ENCODE data around the gene CCDC158.
A peak's percentile ranks its signal among the peaks of the same experiment; 100 is the strongest.

CCDC158 gene

DNA sequence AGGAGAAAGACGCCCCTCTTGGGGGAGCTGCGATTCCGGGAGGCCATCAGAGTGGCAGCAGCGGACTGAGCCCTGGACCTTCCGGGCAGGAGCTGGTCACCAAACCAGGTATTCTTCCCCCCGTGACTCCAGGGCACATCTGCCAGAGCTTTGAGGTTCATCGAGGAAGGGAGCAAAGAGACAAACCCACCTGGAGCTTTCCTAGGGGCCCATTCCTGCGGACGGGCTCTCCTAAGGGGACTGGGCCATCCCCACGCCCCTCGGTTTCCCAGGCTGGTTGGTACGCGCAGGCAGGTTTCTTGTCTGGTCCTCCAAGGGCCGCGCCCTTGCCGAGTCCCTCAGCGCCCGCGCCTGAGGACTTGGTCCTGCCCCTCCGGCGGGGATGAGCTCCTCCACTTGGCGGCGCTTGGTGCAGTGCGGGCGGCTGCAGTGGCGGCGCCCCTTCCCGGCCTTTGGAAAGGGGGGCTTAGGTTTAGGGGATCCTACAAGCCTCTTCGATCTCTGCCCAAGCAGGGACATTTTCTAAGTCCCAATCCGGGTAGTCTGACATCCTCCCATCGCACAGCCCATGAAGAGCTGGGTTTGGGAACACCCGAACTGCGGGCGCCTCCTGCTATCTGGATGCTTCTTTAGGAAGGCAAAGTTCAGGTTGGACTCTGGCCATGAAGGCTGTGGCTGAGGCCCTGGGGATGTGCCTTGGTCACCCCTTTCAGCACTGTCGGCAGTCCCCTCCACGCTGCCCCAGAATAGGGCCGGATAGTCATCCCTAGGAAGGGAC is 113.9 kb downstream of the CCDC158 start:
- Histone ChIP-seq H3K36me3 (ENCODE audit: control insufficient read depth in 5 of 5, insufficient read depth in 5 of 5, low read length in 5 of 5) (peaks cover 4 to 16% (median 10%) of the 10 kb centered on the region in 5 donors), H3K27me3 (ENCODE audit: control insufficient read depth in 5 of 5, insufficient read depth in 4 of 5, low read length in 5 of 5) (no peaks in the 10 kb centered on the region), H3K27ac (ENCODE audit: low read depth, low read length) (peak overlapping the region; percentile 90), H3K9me3 (ENCODE audit: control insufficient read depth in 5 of 5, low read length in 5 of 5) (no peaks in the 10 kb centered on the region), H3K4me1 (ENCODE audit: control insufficient read depth in 5 of 5, insufficient read depth in 5 of 5, low read length in 5 of 5) (peaks cover 2 to 82% (median 49%) of the 10 kb centered on the region in 5 donors), H3K4me3 (ENCODE audit: low read depth in 1 of 5, low read length in 5 of 5) (peak overlapping the region; percentile 79 to 93 (median 90)), H3K9ac (ENCODE audit: low read length in 5 of 5) (peak overlapping the region; percentile 83 to 91 (median 87))

DNA sequence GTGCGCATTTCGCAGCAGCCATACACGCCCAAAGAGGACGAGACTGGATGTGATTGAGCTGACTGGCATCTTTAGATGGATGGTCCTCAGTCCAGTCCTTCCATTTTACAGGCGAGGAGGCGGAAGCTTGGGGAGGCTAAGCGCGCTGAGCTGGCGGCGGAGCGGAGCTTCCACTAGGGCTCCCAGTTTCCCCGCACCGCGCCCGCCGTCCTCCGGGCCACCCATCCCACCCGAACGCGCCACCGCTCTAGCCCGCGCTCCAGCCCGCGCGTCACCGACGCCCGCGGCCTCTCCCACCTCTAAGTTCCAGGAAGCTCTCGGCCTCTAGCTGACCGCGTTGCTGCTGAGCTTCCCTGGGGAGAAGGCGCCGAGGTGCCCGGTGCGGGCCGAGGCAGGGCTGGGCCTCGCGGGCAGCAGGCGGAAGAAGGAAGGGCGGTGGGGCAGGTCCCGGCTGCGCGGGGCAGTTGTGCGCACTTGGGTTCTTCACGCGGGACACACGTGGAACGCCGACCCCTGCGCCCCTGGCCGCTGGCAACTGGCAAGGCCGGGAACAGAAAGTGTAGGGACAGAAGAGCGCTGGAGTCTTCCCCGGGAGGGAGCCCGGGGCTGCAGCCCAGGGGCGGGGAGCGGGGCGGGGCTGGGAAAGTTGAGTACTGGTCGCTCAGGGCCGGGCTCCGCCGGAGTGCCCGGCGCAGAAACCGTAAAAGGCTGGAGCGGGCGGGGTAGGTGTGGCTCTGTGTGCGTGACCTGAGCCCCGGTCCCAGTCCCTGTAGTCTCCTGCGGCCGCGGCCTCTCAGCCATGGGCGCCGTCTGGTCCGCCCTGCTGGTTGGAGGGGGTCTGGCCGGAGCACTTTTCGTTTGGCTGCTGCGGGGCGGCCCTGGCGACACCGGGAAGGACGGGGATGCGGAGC is 114.7 kb downstream of the CCDC158 start, which contains the start of gene STBD1:
STBD1 (plus strand) TSS at position 763 of the 911 bp plus-strand sequence; CDS start at position 800, 37 bp downstream.
- Histone ChIP-seq H3K4me1 (ENCODE audit: control insufficient read depth in 5 of 5, insufficient read depth in 5 of 5, low read length in 5 of 5) (peaks cover 2 to 75% (median 55%) of the 10 kb centered on the region in 5 donors), H3K9ac (ENCODE audit: low read length in 5 of 5) (peak within 1 kb of the TSS; percentile 83 to 91 (median 87)), H3K4me3 (ENCODE audit: low read depth in 1 of 5, low read length in 5 of 5) (peak within 1 kb of the TSS; percentile 79 to 93 (median 90)), H3K27ac (ENCODE audit: low read depth, low read length) (peak within 1 kb of the TSS; percentile 90), H3K36me3 (ENCODE audit: control insufficient read depth in 5 of 5, insufficient read depth in 5 of 5, low read length in 5 of 5) (peaks cover 4 to 16% (median 10%) of the 10 kb centered on the region in 5 donors), H3K27me3 (ENCODE audit: control insufficient read depth in 5 of 5, insufficient read depth in 4 of 5, low read length in 5 of 5) (no peaks in the 10 kb centered on the region), H3K9me3 (ENCODE audit: control insufficient read depth in 5 of 5, low read length in 5 of 5) (no peaks in the 10 kb centered on the region)

DNA sequence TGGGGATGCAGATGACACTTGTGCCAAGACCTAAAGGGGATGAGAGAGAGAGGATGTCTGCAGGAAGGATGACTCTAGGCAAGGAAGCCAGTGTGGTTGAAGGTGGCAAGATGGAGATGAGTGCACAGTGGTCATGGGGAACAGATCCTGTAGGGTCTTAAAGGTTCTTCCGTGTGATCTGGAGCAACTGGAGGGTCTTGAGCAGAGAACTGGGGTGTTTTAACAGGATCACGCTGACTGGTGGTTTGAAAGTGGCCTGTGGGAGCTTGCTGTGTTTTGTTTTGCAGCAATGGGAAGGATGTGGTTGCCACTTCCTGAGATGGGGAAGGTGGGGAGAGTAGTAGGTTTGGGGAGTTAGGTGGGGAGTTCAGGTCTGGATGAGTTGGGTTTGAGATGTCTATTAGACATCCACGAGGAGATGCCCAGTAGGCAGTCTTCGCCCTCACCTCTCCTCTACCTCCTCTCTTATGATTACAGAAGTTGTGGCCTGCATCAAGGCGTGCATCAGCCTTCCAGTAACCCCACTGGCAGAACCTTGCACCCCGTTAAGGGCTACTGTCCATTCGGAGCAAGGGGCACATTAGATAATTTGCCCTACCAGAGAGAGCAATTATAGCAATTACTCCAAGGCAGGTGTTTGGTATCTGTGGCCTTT is 115.8 kb downstream of the CCDC158 start:
- Histone ChIP-seq H3K36me3 (ENCODE audit: control insufficient read depth in 5 of 5, insufficient read depth in 5 of 5, low read length in 5 of 5) (peaks cover 3 to 10% (median 6%) of the 10 kb centered on the region in 5 donors), H3K27me3 (ENCODE audit: control insufficient read depth in 5 of 5, insufficient read depth in 4 of 5, low read length in 5 of 5) (no peaks in the 10 kb centered on the region), H3K27ac (ENCODE audit: low read depth, low read length) (peak overlapping the region; percentile 90), H3K9ac (ENCODE audit: low read length in 5 of 5) (peak overlapping the region in 1 of 5 donors; percentile 89), H3K4me3 (ENCODE audit: low read depth in 1 of 5, low read length in 5 of 5) (peak overlapping the region; percentile 79 to 93 (median 84)), H3K4me1 (ENCODE audit: control insufficient read depth in 5 of 5, insufficient read depth in 5 of 5, low read length in 5 of 5) (peaks cover 2 to 66% (median 51%) of the 10 kb centered on the region in 5 donors), H3K9me3 (ENCODE audit: control insufficient read depth in 5 of 5, low read length in 5 of 5) (no peaks in the 10 kb centered on the region)

DNA sequence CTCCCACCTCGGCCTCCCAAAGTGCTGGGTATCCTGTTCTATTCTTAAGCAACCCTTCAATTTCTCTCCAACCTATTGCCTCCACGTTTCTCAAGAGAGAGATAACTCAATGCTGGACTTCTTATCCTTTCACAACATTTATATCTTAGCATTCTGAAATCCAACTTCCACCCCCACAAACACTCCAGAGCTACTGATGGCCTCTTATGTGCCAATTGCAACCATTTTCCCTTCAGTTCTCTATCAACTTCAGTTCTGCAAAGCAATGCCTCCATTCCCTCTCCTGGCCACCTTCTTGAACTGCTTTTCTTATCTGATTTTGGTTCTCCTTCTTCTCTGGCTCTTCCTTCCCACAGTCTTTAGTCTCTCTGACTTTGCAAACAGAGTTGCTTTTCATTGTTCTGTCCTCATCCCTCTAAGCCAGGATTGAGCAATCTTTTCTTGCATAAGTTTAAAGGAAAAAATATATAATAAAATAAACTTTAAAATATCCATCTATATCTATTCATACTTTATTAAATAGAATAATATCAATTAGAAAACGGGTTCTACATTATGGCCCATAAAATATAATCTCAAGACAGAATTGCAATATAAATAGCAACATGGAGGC is 118.0 kb downstream of the CCDC158 start:
- Histone ChIP-seq H3K36me3 (ENCODE audit: control insufficient read depth in 5 of 5, insufficient read depth in 5 of 5, low read length in 5 of 5) (no peaks in the 10 kb centered on the region), H3K27me3 (ENCODE audit: control insufficient read depth in 5 of 5, insufficient read depth in 4 of 5, low read length in 5 of 5) (no peaks in the 10 kb centered on the region), H3K9me3 (ENCODE audit: control insufficient read depth in 5 of 5, low read length in 5 of 5) (peaks cover 0 to 5% (median 2%) of the 10 kb centered on the region in 5 donors), H3K4me3 (ENCODE audit: low read depth in 1 of 5, low read length in 5 of 5) (no peak overlapping the region), H3K4me1 (ENCODE audit: control insufficient read depth in 5 of 5, insufficient read depth in 5 of 5, low read length in 5 of 5) (peaks cover 0 to 44% (median 36%) of the 10 kb centered on the region in 5 donors), H3K9ac (ENCODE audit: low read length in 5 of 5) (no peak overlapping the region), H3K27ac (ENCODE audit: low read depth, low read length) (no peak overlapping the region)

DNA sequence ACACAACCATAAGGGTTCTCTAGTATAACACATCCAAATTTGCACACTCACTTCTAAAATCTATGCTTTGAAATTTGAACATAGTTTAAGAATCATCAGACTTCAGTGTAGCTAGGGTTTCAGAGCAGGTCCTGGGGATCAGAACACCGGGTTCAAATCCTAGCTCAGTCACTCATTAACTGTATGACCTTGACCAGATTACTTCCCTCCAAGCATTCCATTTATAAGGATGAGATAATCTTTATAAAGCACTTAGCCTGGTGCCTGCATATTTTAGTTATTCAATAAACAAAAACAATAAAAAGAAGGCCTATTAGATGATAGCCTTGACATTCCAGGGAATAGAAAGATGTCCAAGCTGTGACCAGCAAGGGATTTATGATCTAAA is 119.2 kb downstream of the CCDC158 start:
- H3K9ac ChIP-seq (ENCODE audit: low read length in 5 of 5): no peak overlapping the region
- peak overlapping the region; percentile 14 for H3K27ac ChIP-seq (ENCODE audit: low read depth, low read length)
- H3K4me1 ChIP-seq (ENCODE audit: control insufficient read depth in 5 of 5, insufficient read depth in 5 of 5, low read length in 5 of 5): peaks cover 0 to 34% (median 27%) of the 10 kb centered on the region in 5 donors
- H3K36me3 ChIP-seq (ENCODE audit: control insufficient read depth in 5 of 5, insufficient read depth in 5 of 5, low read length in 5 of 5): no peaks in the 10 kb centered on the region
- H3K27me3 ChIP-seq (ENCODE audit: control insufficient read depth in 5 of 5, insufficient read depth in 4 of 5, low read length in 5 of 5): no peaks in the 10 kb centered on the region
- peaks cover 0 to 17% (median 4%) of the 10 kb centered on the region in 5 donors for H3K9me3 ChIP-seq (ENCODE audit: control insufficient read depth in 5 of 5, low read length in 5 of 5)
- H3K4me3 ChIP-seq (ENCODE audit: low read depth in 1 of 5, low read length in 5 of 5): no peak overlapping the region

DNA sequence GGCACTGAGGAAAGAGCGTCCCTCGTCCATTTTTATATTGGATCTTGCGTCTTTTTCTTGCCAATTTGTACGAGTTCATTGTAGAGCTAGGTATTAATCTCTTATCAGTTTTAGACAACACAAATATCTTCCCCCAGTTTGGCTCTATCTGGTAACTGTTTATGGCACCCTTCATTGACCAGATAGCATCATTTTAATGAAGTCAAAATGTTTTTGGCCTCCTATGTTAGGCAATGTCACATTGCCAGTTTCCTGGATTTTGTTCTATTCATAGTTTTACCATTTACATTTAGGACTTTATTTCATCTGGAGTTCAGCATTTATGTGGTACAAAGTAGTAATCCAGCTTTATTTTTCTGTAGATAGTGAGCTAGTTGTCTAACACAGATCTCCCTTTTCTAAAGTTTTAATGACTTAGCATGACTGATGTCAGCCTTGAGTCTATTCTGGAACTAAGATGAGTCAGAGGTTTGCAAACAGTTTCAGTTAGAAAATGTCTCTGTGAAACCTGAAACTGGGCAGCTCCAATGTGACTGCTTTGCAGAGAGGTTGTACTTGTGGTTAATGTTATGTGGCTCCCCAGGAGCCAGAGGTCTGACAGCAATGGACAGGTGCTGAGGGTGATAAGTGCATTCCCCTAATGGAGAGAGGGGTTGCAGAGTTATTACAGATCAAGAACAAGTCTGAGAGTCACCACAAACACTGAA is 119.7 kb downstream of the CCDC158 start:
- peaks cover 0 to 17% (median 4%) of the 10 kb centered on the region in 5 donors for H3K9me3 ChIP-seq (ENCODE audit: control insufficient read depth in 5 of 5, low read length in 5 of 5)
- no peak overlapping the region for H3K27ac ChIP-seq (ENCODE audit: low read depth, low read length)
- H3K36me3 ChIP-seq (ENCODE audit: control insufficient read depth in 5 of 5, insufficient read depth in 5 of 5, low read length in 5 of 5): no peaks in the 10 kb centered on the region
- H3K4me1 ChIP-seq (ENCODE audit: control insufficient read depth in 5 of 5, insufficient read depth in 5 of 5, low read length in 5 of 5): peaks cover 0 to 33% (median 26%) of the 10 kb centered on the region in 5 donors
- no peaks in the 10 kb centered on the region for H3K27me3 ChIP-seq (ENCODE audit: control insufficient read depth in 5 of 5, insufficient read depth in 4 of 5, low read length in 5 of 5)
- H3K9ac ChIP-seq (ENCODE audit: low read length in 5 of 5): no peak overlapping the region
- no peak overlapping the region for H3K4me3 ChIP-seq (ENCODE audit: low read depth in 1 of 5, low read length in 5 of 5)

DNA sequence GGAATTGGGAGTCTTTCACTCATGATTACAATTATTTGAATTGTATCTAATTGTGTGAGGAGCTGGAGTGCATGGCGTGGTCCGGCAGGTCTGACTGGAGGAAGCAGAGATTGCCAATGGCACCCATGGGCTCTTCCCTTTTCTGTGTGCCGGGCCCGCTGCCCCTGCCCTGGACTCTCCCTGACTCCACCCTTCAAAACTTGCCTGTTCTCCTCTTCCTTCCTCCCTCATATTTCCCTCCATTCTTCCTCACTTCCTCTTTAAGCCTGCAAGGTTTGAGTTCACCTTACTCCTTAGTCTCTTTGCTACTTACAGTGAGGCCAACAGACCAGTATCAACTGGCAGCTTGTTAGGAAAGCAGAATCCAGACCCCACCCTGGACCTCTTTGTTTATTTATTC is 120.9 kb downstream of the CCDC158 start:
- Histone ChIP-seq H3K4me3 (ENCODE audit: low read depth in 1 of 5, low read length in 5 of 5) (no peak overlapping the region), H3K36me3 (ENCODE audit: control insufficient read depth in 5 of 5, insufficient read depth in 5 of 5, low read length in 5 of 5) (no peaks in the 10 kb centered on the region), H3K9ac (ENCODE audit: low read length in 5 of 5) (no peak overlapping the region), H3K27me3 (ENCODE audit: control insufficient read depth in 5 of 5, insufficient read depth in 4 of 5, low read length in 5 of 5) (no peaks in the 10 kb centered on the region), H3K27ac (ENCODE audit: low read depth, low read length) (no peak overlapping the region), H3K9me3 (ENCODE audit: control insufficient read depth in 5 of 5, low read length in 5 of 5) (peaks cover 0 to 17% (median 4%) of the 10 kb centered on the region in 5 donors), H3K4me1 (ENCODE audit: control insufficient read depth in 5 of 5, insufficient read depth in 5 of 5, low read length in 5 of 5) (peaks cover 0 to 24% (median 14%) of the 10 kb centered on the region in 5 donors)

DNA sequence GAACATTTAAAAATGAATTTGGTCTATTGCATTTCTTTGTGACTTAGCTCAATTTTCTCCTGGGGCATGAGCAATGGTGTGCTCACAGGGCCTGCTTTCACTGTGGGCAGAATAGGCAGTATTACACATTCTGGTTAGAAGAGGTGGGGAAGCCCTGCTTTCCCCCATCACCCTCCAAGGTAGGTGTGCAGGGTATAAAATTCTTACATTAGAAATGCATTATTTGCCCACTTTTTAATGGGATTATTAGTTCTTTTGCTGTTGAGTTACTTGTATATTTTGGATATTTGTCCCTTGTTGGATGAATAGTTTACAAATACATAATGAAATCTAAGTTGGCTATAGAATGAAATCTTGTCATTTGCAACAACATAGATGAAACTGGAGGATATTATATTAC is 122.7 kb downstream of the CCDC158 start:
- no peak overlapping the region for H3K4me3 ChIP-seq (ENCODE audit: low read depth in 1 of 5, low read length in 5 of 5)
- peaks cover 0 to 22% (median 12%) of the 10 kb centered on the region in 5 donors for H3K4me1 ChIP-seq (ENCODE audit: control insufficient read depth in 5 of 5, insufficient read depth in 5 of 5, low read length in 5 of 5)
- no peak overlapping the region for H3K27ac ChIP-seq (ENCODE audit: low read depth, low read length)
- H3K36me3 ChIP-seq (ENCODE audit: control insufficient read depth in 5 of 5, insufficient read depth in 5 of 5, low read length in 5 of 5): no peaks in the 10 kb centered on the region
- peaks cover 0 to 17% (median 4%) of the 10 kb centered on the region in 5 donors for H3K9me3 ChIP-seq (ENCODE audit: control insufficient read depth in 5 of 5, low read length in 5 of 5)
- no peak overlapping the region for H3K9ac ChIP-seq (ENCODE audit: low read length in 5 of 5)
- H3K27me3 ChIP-seq (ENCODE audit: control insufficient read depth in 5 of 5, insufficient read depth in 4 of 5, low read length in 5 of 5): no peaks in the 10 kb centered on the region
